ENCODE measurements around the gene CACNG7.

GRCh38 chr19:53876651-53877224 is 32.3 kb upstream of the CACNG7 start:
- no peak for TF ChIP-seq CTCF (IDR thresholded peaks at IDR 0.05)
- TF ChIP-seq POLR2A (IDR thresholded peaks at IDR 0.05), result no peak
